HG03575 (cell line): ENCODE data around the gene FAM53A.

Source experiments
- ATAC-seq: cut with Tn5 transposase; IDR thresholded peaks from one replicate; pipeline ENCODE4 v1.9.1; 2021; ENCODE audit not compliant: unreplicated experiment, insufficient number of reproducible peaks, low FRiP score; ENCODE audit errors: extremely low read depth

Gene FAM53A

GRCh38 chr4:1669270-1669669, 14.8 kb downstream of the FAM53A start:
- ATAC-seq: no peak

- ATAC-seq: no peak
Measured at GRCh38 chr4:1668488-1668840, 15.6 kb downstream of the FAM53A start.

GRCh38 chr4:1667273-1667672, 16.8 kb downstream of the FAM53A start:
- no peak for ATAC-seq

GRCh38 chr4:1666391-1666790, 17.7 kb downstream of the FAM53A start:
- no peak for ATAC-seq

GRCh38 chr4:1664141-1664540, 20.0 kb downstream of the FAM53A start:
- no peak for ATAC-seq

GRCh38 chr4:1663549-1663948, 20.6 kb downstream of the FAM53A start:
- ATAC-seq: no peak

GRCh38 chr4:1661695-1662094, 22.4 kb downstream of the FAM53A start:
- ATAC-seq: no peak

- ATAC-seq: no peak
Measured at GRCh38 chr4:1660948-1661677, 23.0 kb downstream of the FAM53A start.

- ATAC-seq: no peak
Measured at GRCh38 chr4:1659104-1660043, 24.7 kb downstream of the FAM53A start.

- no peak for ATAC-seq
Measured at GRCh38 chr4:1658581-1658980, 25.5 kb downstream of the FAM53A start.

- no peak for ATAC-seq
Measured at GRCh38 chr4:1658146-1658545, 26.0 kb downstream of the FAM53A start.

GRCh38 chr4:1656986-1657385, 27.1 kb downstream of the FAM53A start:
- ATAC-seq: no peak

GRCh38 chr4:1656132-1656531, 28.0 kb downstream of the FAM53A start:
- ATAC-seq: no peak

- no peak for ATAC-seq
Measured at GRCh38 chr4:1655676-1656075, 28.4 kb downstream of the FAM53A start.

- no peak for ATAC-seq
Measured at GRCh38 chr4:1655081-1655480, 29.0 kb downstream of the FAM53A start.

- no peak for ATAC-seq
Measured at GRCh38 chr4:1654216-1654955, 29.7 kb downstream of the FAM53A start.

- no peak for ATAC-seq
Measured at GRCh38 chr4:1653776-1654175, 30.3 kb downstream of the FAM53A start.

- ATAC-seq: no peak
Measured at GRCh38 chr4:1652088-1652487, 32.0 kb downstream of the FAM53A start.

- no peak for ATAC-seq
Measured at GRCh38 chr4:1651609-1652008, 32.5 kb downstream of the FAM53A start.

GRCh38 chr4:1648962-1649361, 35.2 kb downstream of the FAM53A start:
- ATAC-seq: no peak
